Aorta (tissue), 5 donors: Measurements from ENCODE around the gene MAPK9. TPM values are rescaled to one million over a fixed set of nuclear protein-coding genes. Genes with fewer than 3 reads are reported as not detected.
"Not testable (repeated sequence)": the region's sequence is repeated elsewhere in the genome, so short reads cannot be mapped to it uniquely, and the experiment has no call there.

Experiments used
- ATAC-seq: fragments of 200-7000 bp; cut with Tn5 transposase; one replicate; pipeline ENCODE4 v1.9.1; 2022; ENCODE audit warnings: moderate library complexity; ENCODE audit not compliant: low FRiP score
- DNase-seq, 2 donors: peaks; one replicate each; pipeline ENCODE4 v3.0.0-alpha.2; 2020
- H3K27ac ChIP-seq, 2 donors: one replicate each; pipeline ENCODE4 v1.5.1; 2013; ENCODE audit warnings: low read length in 2 of 2, mild to moderate bottlenecking in 2 of 2, moderate library complexity in 2 of 2, control low read depth in 1 of 2, inconsistent platforms in 1 of 2, low read depth in 1 of 2
- H3K27me3 ChIP-seq, 2 donors: one replicate each; pipeline ENCODE4 v1.6.1; 2013; ENCODE audit warnings: control low read depth in 1 of 2, low read length in 1 of 2, mild to moderate bottlenecking in 1 of 2, moderate library complexity in 1 of 2; ENCODE audit not compliant: insufficient read depth in 2 of 2, control insufficient read depth in 1 of 2
- H3K36me3 ChIP-seq, 2 donors: one replicate each; pipeline ENCODE4 v1.6.1; 2013; ENCODE audit warnings: control low read depth in 1 of 2, low read length in 1 of 2, mild to moderate bottlenecking in 1 of 2; ENCODE audit not compliant: insufficient read depth in 2 of 2, control insufficient read depth in 1 of 2
- H3K4me1 ChIP-seq, 2 donors: one replicate each; pipeline ENCODE4 v1.6.1; 2013; ENCODE audit warnings: low read length in 2 of 2, control low read depth in 1 of 2, mild to moderate bottlenecking in 1 of 2, moderate library complexity in 1 of 2; ENCODE audit not compliant: insufficient read depth in 2 of 2, control insufficient read depth in 1 of 2
- H3K4me3 ChIP-seq, 2 donors: one replicate each; pipeline ENCODE4 v1.5.1; 2013; ENCODE audit warnings: low read length in 2 of 2, control low read depth in 1 of 2, mild to moderate bottlenecking in 1 of 2
- H3K9me3 ChIP-seq: one replicate; pipeline ENCODE4 v1.6.1; 2013; ENCODE audit warnings: mild to moderate bottlenecking, low read length; ENCODE audit not compliant: control insufficient read depth
- WGBS, 2 donors: extraction: QIAGEN DNeasy Blood & Tissue Kit; methylation state at CpG; one replicate each; pipeline ENCODE4 v1.1.7; 2013; 5-methylcytosine and 5-hydroxymethylcytosine counted together
- intact Hi-C, 2 donors: fragments of 100-400 bp; cut with DNase I; formaldehyde crosslinking; loops; one replicate each; pipeline versions ENCODE4 v1.14.2 to v1.15.0; 2022
- polyA plus RNA-seq, 2 donors: library from polyadenylated mRNA; stranded (reverse); fragments of 200-250 nt; gene quantifications; one replicate each; pipeline ENCODE4 v1.2.3, GENCODE V29; 2013
- total RNA-seq, 2 donors: library from RNA; stranded (reverse); fragmentation: NEBNext Ultra II Directional; extraction: Animal tissue kit (Norgen Biotek cat#: 25700); gene quantifications; one replicate each; pipeline ENCODE4 v1.2.1, GENCODE V29; 2021
- donor health status: healthy with polysubstance abuse.
- donor health status: Bipolar disorder and iron deficiency.
- donor health status: DM: no; HTN: no; CAD: no.
- donor health status: DM: no; HTN: no; CAD: no.
- donor health status: DM: yes; HTN: yes; CAD: no.

MAPK9 gene
- total and polyA plus RNA-seq, 4 donors, result 15.8 to 36.4 (median 26.7) TPM

- DNase-seq (no peak), ATAC-seq (no peak)
- no peak overlapping the region for H3K4me3 ChIP-seq
- no peak overlapping the region for H3K27ac ChIP-seq
- H3K9me3 ChIP-seq, result no peaks in the 10 kb centered on the region
- no peaks in the 10 kb centered on the region for H3K27me3 ChIP-seq
- H3K4me1 ChIP-seq, result no peaks in the 10 kb centered on the region
- intact Hi-C loops, result no loop called here
- H3K36me3 ChIP-seq, result no peaks in the 10 kb centered on the region
- 88 to 91% methylated on average over 17 of the region's 17 CpGs for WGBS, 2 donors
Measured at GRCh38 chr5:180303226-180304015, 11.5 kb upstream of the MAPK9 start.

GRCh38 chr5:180302256-180302655 is 10.4 kb upstream of the MAPK9 start:
- Histone ChIP-seq H3K4me3 (no peak overlapping the region), H3K4me1 (no peaks in the 10 kb centered on the region), H3K27me3 (no peaks in the 10 kb centered on the region), H3K9me3 (no peaks in the 10 kb centered on the region), H3K36me3 (no peaks in the 10 kb centered on the region), H3K27ac (no peak overlapping the region)
- intact Hi-C loops, result no loop called here
- ATAC-seq, result no peak
- no peak for DNase-seq
- 94% methylated on average over 10 of the region's 10 CpGs for WGBS, 2 donors

- Histone ChIP-seq H3K27ac (no peak overlapping the region), H3K9me3 (no peaks in the 10 kb centered on the region), H3K27me3 (no peaks in the 10 kb centered on the region), H3K4me3 (no peak overlapping the region), H3K36me3 (no peaks in the 10 kb centered on the region), H3K4me1 (no peaks in the 10 kb centered on the region)
- intact Hi-C loops, result no loop called here
- ATAC-seq (no peak), DNase-seq (no peak)
- WGBS, 2 donors, result 80 to 85% methylated on average over 4 of the region's 4 CpGs
Measured at GRCh38 chr5:180301253-180301652, 9.4 kb upstream of the MAPK9 start.

- intact Hi-C loops, result no loop called here
- H3K36me3 ChIP-seq, result no peaks in the 10 kb centered on the region
- H3K27ac ChIP-seq, result no peak overlapping the region
- no peak for DNase-seq
- H3K4me3 ChIP-seq, result no peak overlapping the region
- no peaks in the 10 kb centered on the region for H3K4me1 ChIP-seq
- H3K9me3 ChIP-seq, result no peaks in the 10 kb centered on the region
- no peak for ATAC-seq
- WGBS, 2 donors, result 82% methylated on average over 3 of the region's 3 CpGs
- no peaks in the 10 kb centered on the region for H3K27me3 ChIP-seq
Measured at GRCh38 chr5:180299526-180299925, 7.6 kb upstream of the MAPK9 start.

GRCh38 chr5:180299014-180299413 is 7.1 kb upstream of the MAPK9 start:
- intact Hi-C loops, ATAC-seq, H3K9me3 ChIP-seq, H3K4me3 ChIP-seq, DNase-seq, H3K27ac ChIP-seq, H3K36me3 ChIP-seq, H3K27me3 ChIP-seq, H3K4me1 ChIP-seq: not testable (repeated sequence)
- 89 to 95% methylated on average over 13 to 14 of the region's 14 CpGs for WGBS, 2 donors

DNA sequence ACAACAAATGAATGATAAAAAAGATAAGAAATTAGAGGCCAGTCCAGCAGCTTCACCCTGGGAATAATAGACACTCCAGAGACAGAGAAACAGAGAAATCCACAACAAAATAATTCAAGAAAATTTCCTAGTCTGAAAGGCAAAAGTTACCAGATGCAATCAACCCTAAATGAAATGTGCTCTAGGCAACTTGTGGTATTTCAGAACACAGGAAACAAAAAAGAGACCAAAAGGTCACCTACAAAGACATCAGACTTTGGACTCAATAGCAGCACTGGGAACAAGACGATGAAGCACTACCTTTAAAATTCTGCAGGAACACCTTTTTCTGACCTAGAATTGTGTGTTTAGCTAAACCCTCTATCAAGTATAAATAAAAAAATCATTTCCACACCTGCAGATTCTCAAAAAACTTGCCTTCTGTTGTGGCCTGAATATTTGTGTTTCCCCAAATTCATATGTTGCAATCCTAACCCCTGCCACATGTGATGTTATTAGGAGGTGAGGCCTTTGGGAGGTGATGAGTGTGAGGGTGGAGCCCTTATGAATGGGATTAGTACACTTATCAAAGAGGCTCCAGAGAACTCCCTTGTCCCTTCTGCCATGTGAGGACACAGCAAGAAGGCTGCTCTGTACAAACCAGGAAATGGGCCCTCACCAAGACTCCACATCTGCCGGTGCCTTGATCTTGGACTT is 5.9 kb upstream of the MAPK9 start:
- DNase-seq (no peak), ATAC-seq (no peak)
- H3K36me3 ChIP-seq, result no peaks in the 10 kb centered on the region
- intact Hi-C loops, result no loop called here
- 94 to 96% methylated on average over 2 of the region's 2 CpGs for WGBS, 2 donors
- H3K27me3 ChIP-seq, result no peaks in the 10 kb centered on the region
- H3K9me3 ChIP-seq, result no peaks in the 10 kb centered on the region
- H3K4me3 ChIP-seq, result no peak overlapping the region
- no peak overlapping the region for H3K27ac ChIP-seq
- no peaks in the 10 kb centered on the region for H3K4me1 ChIP-seq

GRCh38 chr5:180296771-180297170 is 4.9 kb upstream of the MAPK9 start:
- intact Hi-C loops, result no loop called here
- Histone ChIP-seq H3K9me3 (no peaks in the 10 kb centered on the region), H3K27me3 (no peaks in the 10 kb centered on the region), H3K27ac (no peak overlapping the region), H3K4me3 (no peak overlapping the region), H3K4me1 (no peaks in the 10 kb centered on the region), H3K36me3 (no peaks in the 10 kb centered on the region)
- 68 to 80% methylated on average over 6 to 7 of the region's 7 CpGs for WGBS, 2 donors
- ATAC-seq, result no peak
- no peak for DNase-seq

DNA sequence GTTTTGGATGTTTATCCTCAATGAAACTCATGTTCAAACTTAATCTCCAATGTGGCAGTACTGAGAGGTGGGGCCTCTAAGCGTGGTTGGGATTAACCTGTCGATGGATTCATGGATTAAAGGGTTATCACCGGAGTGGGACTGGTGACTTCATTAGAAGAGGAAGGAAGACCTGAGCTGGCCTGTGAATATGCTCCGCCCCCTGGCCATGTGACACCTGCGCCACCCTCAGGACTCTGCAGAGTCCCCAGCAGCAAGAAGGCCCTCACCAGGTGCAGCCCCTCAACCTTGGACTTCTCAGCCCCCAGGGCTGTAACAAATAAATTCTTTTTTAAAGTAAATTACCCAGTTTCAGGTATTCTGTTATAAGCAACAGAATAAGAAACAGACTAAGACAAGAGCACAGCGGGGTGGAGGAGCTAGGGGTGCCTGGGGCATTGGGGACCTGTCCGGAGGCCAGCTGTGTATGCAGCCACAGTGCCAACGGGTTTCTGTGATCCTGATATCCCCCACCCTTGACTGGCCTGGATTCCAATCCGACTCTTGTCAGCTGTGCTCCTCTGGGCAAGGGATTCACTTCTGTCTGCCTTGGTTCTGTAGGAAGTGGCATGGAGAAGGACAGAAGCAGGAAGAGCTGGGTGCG is 3.2 kb upstream of the MAPK9 start:
- Histone ChIP-seq H3K4me3 (no peak overlapping the region), H3K4me1 (no peaks in the 10 kb centered on the region), H3K9me3 (no peaks in the 10 kb centered on the region), H3K36me3 (no peaks in the 10 kb centered on the region), H3K27me3 (no peaks in the 10 kb centered on the region), H3K27ac (no peak overlapping the region)
- no peak for DNase-seq
- WGBS, 2 donors, result 94 to 95% methylated on average over 10 of the region's 10 CpGs
- intact Hi-C loops, result loop anchor here (5.0 kb wide), 2 partner anchors 32 to 197 kb away; partner anchors contain the start of gene CNOT6 (in 1 of the 2)
- ATAC-seq, result no peak
